NCI-H345 treated with DMSO at 0.1 percent for 48 hours (cell line): ENCODE measurements around the gene FGF21.
A peak's percentile ranks its signal among the peaks of the same experiment; 100 is the strongest.

Experiments used
- DNase-seq: peaks from one replicate; lab custom pipeline; 2025; ENCODE audit not compliant: unreplicated experiment; lab: John Stamatoyannopoulos, UW

The FGF21 gene

DNA sequence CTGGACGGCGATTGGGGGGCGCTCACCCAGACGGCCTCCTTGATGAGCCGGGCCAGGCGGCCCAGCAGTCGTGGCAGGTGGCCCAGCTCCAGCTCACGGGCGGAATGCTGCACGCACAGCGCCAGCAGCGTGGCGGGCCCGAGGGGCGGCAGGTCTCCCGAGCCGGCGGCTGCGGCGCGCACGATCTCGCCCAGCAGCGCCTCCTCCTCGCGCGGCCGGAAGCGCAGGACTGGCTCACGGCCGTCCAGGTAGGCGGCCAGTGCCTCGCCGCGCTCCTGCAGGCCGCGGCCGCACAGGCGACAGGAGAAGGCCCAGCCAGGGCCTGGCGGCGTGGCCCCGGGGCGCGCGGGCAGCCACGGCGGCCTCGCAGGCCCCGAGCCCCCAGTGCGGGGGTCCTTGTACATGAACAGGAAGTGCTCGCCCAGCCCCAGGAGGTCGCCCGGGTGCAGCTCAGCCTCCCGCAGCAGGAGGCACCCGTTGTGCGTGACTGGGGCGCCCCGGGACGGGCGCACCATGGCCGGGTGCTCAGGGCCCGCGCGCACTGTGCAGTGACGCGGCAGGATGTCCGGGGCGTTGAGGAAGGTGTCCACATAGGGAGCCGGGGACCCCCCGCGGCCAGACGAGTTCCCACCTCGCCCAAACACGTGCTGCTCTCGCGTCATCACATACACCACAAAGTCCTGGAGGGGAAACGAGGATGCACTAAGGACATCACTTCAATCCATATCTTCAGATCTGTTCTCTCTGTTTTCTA is 26.2 kb upstream of the FGF21 start:
- no peak for DNase-seq

- DNase-seq: no peak
Observed at GRCh38 chr19:48731452-48731851, 23.9 kb upstream of the FGF21 start.

- no peak for DNase-seq
Observed at GRCh38 chr19:48734625-48735024, 20.7 kb upstream of the FGF21 start.

- DNase-seq: peak; percentile 61
Observed at GRCh38 chr19:48735031-48735615, 20.2 kb upstream of the FGF21 start.

GRCh38 chr19:48737360-48737998 is 17.8 kb upstream of the FGF21 start:
- DNase-seq: no peak

DNA sequence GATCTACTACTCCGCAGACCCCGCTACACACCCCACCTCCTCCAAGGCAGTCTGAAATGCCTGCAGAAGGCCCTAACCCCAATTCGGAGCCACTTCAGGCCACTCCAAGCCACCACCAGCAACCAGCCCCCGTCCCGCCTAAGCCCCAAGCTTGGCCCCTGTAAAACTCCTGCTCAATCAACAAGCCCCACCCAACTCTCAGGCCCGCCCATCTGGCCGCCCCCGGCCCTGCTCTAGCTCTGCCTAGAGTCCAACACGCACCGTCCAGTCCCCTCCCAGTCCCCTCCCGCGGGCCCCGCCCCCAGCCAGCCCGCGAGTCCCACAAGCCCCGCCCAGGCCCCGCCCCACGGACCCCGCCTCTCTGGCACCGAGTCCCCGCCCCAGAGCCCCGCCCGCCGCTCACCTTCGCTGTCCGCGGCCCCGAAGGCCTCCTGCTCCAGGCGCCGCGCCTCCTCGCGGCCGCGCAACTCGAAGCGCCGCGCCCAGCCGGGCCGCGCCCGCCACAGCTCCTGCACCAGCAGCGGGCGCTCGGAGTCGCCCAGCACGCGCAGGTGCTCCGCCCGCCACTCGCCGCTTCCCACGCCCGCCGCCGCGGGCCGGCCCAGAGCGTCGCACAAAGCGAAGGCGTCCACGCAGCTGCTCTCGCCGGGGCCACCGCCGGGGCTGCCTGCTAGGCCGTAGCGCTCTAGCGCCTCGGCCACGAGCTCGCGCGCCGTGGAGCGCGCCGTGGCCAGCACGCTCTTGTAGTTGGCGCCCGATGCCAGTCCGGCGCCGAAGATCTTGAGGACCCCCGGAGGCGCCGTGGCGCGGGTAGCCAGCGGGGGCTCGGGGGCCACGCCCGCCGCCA is 16.5 kb upstream of the FGF21 start:
- DNase-seq: peak; percentile 90

DNA sequence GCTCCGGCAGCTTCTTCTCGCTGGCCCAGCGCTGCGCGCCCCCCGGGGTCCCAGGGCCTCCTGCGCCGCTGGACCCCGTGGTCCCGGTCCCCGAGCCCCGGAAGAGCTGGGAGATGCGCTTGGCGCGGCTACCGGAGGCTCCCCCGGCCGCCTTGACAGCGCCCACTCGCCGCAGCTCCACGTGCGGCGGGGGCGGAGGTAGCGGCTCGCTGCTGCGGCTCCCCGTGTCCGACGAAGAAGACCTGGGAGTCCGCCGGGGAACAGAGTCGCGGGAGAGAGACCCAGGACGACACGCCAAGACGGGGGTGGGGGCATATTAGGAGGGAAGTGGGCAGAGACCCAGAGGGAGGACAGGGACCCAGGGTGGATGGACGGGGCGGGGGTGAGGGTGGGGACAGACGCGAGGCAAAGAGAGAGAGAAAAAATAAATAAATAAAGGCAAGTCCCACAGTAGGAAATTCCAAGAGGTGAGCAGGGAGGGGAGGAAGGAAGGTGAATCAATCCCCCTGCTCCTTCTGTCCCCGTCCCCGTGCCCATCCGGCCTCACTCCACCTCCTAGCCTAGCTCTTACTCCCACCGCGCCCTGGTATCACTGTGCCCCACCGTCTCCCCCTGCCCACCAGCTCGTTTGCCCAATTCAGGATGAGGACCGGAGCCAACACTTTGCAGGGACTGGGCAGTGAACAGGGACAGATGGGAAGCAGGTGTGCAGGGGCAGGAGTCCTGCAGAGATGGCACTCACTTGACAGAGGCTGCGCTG is 15.7 kb upstream of the FGF21 start:
- DNase-seq: no peak

DNA sequence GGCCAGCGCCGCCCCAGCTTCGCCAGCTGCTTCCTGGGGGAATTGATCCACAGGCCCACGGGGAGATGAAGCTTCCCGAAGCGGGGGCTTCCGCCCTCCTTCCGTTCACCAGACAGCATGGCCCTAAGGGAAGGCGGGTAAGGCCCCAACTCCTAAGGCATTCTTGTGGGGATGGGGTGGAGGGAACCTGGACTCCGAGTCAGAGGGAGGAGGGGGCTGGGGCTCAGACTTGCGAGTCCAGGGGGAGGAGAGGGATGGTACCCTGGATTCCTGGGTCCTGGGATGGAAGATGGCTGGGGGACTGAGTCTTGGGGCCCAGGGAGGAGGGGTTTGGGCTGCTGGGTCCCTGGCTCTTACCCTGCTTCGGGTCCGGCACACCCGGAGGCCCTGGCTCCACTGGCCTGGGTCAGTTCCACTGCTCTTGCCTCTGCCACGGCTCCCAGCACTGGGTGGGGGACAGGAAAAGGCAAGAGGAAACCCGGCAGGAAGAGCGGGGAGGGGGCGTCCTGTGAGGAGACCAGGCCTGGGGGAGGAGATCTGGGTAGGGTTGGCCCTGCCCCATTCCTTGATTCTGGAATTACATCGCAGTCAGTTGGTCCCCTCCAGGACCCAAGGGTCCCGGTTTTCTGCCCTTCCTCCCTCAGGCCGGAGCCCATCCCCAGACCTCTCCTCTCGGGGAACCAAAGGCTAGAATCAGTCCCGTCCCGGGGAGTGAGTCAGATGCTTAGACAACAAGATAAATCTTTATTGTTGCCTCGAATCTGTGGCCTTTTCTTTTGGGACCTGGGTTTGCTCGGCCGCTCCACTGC is 15.0 kb upstream of the FGF21 start, which contains the start of gene RASIP1:
Gene RASIP1, minus strand, starts transcription at position 447 of the 809 bp plus-strand sequence. Its CDS starts 328 bp downstream, at position 119.
- DNase-seq: no peak

GRCh38 chr19:48741129-48741999 is 14.0 kb upstream of the FGF21 start:
- DNase-seq: no peak

- DNase-seq: no peak
Observed at GRCh38 chr19:48742096-48742495, 13.2 kb upstream of the FGF21 start.

DNA sequence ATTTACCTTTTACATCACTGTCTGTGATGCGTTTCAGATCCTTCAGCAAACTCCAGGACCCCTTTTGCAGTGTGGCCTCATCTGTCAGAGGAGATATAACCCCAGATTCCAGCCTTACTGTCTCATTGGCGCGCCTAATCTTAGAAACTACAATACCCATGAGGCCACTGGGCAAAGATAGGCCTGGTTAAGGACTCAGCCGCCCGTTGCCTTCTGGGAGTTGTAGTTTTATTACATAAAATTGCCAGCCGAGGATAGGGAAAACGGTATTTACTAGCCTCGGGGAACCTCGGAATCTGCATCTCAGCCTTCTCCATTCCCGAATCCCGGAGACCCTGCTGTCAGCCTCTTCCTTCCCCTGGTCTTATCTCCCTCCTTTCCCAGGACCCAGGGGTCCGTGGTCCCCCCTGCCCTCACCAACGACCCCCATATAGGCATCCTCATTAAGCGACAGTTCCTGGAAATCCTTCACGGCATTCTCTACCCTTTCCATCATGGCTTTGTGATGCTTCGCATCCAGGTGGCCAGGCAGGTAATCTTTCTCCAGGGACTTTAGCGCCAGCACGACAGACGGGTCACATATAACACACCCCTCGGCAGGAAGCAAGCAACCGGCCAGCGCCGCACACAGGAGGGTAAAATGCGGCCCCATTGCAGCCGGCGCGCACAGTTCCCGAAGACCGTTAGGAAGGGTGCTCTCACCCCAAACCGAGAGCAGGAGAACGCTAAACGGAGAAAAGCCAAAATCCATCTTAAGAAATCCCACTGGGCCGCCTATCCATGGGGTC is 9.9 kb upstream of the FGF21 start:
- DNase-seq: peak; percentile 14

DNA sequence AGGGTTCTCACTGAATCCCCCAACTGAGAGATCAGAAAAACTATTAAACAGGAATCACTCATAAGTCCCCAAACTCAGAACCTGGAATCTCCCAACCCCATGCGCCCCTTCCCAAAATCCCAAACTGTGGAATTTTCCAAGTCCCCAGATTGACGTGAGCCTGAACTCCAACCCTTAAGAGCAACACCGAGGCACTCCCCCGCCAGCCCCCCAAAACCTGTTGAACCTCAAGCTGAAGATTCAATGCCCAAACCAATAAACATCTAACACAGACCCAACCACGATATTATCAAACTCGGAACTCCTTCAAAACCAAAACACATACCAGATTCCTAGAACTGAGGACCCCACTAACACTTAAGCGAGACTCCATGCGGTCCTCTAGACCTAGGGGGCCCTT is 9.2 kb upstream of the FGF21 start:
- DNase-seq: no peak

DNA sequence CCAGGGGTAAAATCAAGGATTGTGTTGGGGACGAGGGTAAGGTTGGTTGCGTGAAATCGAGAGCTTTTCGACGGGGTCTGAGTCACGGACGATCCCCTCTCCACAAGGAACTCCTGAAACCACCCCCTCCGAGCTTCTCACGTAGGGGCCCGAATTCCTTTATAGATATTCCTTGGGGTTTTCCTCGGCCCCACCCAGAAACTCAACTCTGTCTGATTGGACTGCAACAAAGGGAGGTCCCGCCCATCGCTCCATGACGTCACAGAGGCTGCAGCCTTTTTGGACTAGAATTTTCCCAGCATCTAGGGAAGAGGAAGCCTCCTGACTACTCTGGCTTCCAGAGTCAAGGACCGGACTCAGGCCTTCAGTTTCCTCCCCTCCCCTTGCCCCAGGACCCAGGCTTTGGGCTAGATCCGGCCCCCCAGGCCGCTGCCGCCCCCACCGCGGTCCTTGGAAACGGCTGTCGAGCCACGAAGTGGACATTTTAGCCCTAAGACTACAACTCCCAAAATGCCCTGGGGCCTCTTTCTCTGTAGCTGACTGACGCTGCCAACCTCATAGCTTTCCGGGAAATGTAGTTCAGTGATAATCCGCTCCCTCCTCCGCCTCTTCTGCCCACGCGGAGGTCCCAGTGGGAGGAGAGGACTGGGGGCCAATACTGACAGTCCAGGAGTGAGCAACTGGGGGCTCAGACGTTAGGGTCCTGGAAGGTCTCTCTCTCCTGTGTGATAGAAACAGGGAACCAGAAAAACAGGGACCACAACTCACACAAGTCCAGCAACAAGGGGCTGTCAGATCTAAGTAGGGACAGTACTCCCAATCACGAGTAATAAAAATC is 8.4 kb upstream of the FGF21 start, which contains the start of gene IZUMO1:
Gene IZUMO1, minus strand, starts transcription at position 172 of the 838 bp plus-strand sequence. CDS start 1,050 bp downstream, outside the sequence.
- no peak for DNase-seq

GRCh38 chr19:48749571-48750198 is 5.6 kb upstream of the FGF21 start:
- no peak for DNase-seq

- no peak for DNase-seq
Observed at GRCh38 chr19:48750351-48750750, 5.0 kb upstream of the FGF21 start.

DNA sequence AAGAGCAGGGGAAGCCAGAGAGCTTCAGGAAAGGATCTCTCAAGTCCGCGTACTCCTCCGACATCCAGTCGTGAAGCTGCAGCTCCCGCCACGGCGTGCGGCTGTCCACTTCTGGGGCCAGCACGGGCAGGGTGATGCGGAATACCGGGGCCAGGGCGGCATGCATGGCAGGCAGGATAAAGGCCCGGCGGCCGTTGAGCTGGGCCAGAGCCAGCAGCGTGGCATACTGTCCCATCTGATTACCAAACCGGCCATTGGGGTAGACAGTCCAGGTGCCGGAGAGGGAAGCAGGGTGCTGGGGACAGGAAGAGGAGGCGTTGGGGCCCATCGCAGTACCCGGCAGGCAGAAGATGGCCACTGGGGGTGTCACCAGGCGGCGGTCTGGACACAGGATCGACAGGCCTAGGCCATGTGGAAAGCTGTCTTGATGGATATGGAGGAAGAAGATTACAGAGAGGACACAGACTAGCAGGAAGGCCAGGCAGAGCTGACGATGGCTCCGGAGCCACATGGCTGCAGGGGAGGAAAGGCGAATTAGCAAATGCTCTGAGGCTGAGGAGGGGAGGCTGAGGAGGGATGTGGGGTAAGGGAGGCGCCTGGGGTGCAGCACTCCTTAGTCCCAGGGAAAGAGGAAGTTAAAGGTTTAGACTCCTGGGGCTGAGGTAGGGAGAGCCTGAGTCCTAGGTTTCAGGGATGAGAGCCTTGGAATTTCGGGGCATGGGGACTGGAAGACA is 4.4 kb upstream of the FGF21 start:
- DNase-seq: no peak
